ENCODE data around the gene SPAG9.

Gene SPAG9

DNA sequence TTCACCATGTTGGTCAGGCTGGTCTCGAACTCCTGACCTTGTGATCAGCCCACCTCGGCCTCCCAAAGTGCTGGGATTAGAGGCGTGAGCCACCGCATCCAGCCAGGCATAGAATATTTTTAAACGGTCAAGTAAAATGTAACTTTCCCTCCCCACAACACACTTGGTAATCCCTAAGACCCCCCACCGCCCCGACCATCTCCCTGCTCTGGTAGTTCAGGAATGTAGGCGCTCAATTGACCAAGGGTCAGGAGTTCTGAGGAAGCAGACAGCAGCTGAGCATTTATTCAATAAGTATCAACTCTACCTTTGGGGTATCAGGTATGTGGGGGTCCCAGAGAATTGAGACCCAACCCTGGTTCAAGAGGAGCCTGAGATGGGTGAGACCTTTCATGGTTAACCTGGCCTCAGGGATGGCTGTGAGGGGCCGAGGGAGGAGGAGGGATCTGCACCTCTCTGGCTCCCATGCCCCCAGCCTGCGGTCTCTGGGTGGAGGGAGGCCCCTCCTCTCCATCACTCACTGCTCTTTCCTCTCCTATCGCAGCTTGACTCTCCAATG is 206.1 kb downstream of the SPAG9 start:
- TF ChIP-seq CTCF (conservative IDR thresholded peaks at IDR 0.05; ENCODE audit: low read depth, low read length), result no peak
- H3K4me3 ChIP-seq (ENCODE audit: low read length), result no peak overlapping the region
- DNase-seq (ENCODE audit: low read depth), result no peak

DNA sequence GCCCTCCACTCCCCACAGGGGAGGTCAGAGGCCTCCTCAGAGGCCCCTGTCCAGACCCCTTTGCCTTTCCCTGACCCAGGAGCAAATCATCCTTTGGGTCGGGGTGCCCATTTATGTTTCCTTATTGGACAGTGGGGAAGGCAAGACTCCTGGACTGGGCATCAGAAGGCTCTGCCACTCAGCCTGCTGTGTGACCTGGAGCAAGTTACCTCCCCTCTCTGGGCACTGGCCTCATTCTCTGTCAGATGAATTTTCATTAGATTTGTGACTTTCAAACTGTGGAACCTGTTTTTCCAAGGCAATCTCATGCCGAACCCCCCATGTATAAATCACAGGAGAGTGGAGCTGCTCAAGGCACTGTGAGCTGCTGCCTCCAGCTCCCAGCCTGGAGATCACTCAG is 207.5 kb downstream of the SPAG9 start:
- no peak overlapping the region for H3K4me3 ChIP-seq (ENCODE audit: low read length)
- DNase-seq (ENCODE audit: low read depth), result no peak
- no peak for TF ChIP-seq CTCF (conservative IDR thresholded peaks at IDR 0.05; ENCODE audit: low read depth, low read length)
